Measurements from ENCODE around the gene MUC7. TPM values are rescaled to one million over a fixed set of nuclear protein-coding genes. Genes with fewer than 3 reads are reported as not detected.
A peak's percentile ranks its signal among the peaks of the same experiment; 100 is the strongest.
"Not testable (repeated sequence)": the region's sequence is repeated elsewhere in the genome, so short reads cannot be mapped to it uniquely, and the experiment has no call there.

MUC7 gene
- total RNA-seq, 6 experiments from 2014 or later: not detected

DNA sequence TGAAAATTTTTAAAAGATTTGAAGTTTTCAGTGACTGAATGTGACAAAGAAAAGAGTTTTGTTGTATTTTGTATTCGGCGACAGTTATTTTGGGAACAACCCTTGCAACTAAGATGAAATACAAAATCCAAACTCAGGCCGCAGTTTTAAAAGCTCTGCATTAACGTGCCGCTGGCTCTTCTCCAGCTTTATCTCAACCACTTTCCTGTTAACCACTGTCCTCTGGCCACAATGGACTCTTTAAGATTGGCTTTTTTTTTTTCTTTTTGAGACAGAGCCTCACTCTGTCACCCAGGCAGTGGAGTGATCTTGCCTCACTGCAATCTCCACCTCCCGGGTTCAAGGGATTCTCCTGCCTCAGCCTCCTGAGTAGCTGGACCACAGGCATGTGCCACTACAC lies 24.2 kb downstream of the MUC7 start:
- H3K36me3 Mint-ChIP-seq (ENCODE audit: low read depth): no peaks in the 10 kb centered on the region
- no peaks in the 10 kb centered on the region for H3K4me1 Mint-ChIP-seq (ENCODE audit: low read depth)
- H3K27ac Mint-ChIP-seq: no peak overlapping the region
- H3K27me3 Mint-ChIP-seq (ENCODE audit: insufficient read depth): no peaks in the 10 kb centered on the region
- no peak for DNase-seq
- H3K9me3 Mint-ChIP-seq: no peaks in the 10 kb centered on the region; the same call in 1 of the 2 replicates
- no peak overlapping the region for H3K4me3 Mint-ChIP-seq
- TF ChIP-seq, protein P1, sequence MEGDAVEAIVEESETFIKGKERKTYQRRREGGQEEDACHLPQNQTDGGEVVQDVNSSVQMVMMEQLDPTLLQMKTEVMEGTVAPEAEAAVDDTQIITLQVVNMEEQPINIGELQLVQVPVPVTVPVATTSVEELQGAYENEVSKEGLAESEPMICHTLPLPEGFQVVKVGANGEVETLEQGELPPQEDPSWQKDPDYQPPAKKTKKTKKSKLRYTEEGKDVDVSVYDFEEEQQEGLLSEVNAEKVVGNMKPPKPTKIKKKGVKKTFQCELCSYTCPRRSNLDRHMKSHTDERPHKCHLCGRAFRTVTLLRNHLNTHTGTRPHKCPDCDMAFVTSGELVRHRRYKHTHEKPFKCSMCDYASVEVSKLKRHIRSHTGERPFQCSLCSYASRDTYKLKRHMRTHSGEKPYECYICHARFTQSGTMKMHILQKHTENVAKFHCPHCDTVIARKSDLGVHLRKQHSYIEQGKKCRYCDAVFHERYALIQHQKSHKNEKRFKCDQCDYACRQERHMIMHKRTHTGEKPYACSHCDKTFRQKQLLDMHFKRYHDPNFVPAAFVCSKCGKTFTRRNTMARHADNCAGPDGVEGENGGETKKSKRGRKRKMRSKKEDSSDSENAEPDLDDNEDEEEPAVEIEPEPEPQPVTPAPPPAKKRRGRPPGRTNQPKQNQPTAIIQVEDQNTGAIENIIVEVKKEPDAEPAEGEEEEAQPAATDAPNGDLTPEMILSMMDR (IDR thresholded peaks at IDR 0.05): no peak

DNA sequence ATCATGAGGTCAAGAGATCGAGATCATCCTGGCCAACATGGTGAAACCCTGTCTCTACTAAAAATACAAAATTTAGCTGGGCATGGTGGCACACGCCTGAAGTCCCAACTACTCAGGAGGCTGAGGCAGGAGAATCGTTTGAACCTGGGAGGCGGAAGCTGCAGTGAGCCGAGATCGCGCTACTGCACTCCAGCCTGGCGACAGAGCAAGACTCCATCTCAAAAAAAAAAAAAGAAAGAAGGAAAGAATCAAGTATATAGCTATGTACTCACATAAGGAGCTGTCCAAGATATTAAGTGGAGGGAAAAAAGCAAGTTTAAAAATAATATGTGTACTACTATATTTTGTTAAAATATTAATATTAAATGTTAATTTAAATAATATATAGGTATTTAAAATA lies 29.8 kb downstream of the MUC7 start:
- DNase-seq; H3K27ac Mint-ChIP-seq; H3K4me3 Mint-ChIP-seq; H3K9me3 Mint-ChIP-seq; H3K4me1 Mint-ChIP-seq (ENCODE audit: low read depth); H3K27me3 Mint-ChIP-seq (ENCODE audit: insufficient read depth); H3K36me3 Mint-ChIP-seq (ENCODE audit: low read depth): not testable (repeated sequence)

DNA sequence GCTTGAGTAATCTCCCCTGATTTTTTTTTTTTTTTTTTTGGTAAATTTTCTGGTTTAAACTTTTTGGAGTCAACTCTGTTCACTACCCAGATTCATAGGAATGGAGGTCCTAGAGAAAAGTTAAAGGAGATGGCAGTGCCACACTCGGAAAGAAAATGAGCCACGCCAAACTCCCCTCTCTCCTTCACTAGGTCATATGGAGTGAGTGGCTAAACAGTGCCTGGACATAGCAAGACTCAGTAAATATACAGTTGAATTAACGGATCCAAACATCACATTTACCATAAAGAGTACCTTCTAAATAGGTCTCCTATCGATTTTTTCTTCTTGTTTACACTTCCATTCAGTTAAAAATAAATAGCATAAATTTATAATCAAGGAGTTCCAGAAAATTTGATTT lies 32.7 kb downstream of the MUC7 start:
- Mint-ChIP-seq H3K27ac (no peak overlapping the region), H3K9me3 (no peaks in the 10 kb centered on the region), H3K4me3 (no peak overlapping the region), H3K36me3 (ENCODE audit: low read depth) (no peaks in the 10 kb centered on the region), H3K27me3 (ENCODE audit: insufficient read depth) (no peaks in the 10 kb centered on the region), H3K4me1 (ENCODE audit: low read depth) (no peaks in the 10 kb centered on the region)
- no peak for DNase-seq
- TF ChIP-seq, protein P1 (IDR thresholded peaks at IDR 0.05): no peak

DNA sequence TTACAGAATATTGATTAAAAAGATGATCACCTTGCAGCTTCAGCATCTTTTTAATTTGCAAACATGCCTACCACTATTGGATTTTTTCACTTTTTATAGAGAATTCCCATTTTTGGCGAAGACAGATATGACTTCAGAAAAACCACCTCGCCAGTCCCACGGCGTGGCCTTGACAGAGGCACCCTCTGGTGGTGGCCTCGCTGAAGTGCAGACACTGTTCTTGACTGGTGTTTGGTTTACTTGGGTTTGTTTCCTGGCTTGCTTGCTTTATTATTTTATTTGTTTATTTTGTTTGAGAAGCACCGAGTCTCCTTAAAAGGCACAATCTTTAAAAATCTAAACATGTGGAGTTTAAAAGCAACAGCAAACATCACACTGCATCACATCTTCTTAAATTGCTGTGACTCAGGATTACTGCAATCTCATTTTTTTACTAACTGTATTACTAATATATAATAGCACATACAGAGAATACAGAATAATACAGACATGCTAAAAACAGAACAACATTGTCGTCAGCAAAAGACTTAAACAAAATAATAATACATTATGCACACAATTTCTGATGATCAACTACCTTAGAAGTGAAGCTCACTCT lies 33.3 kb downstream of the MUC7 start:
- Mint-ChIP-seq H3K27ac (no peak overlapping the region), H3K9me3 (no peaks in the 10 kb centered on the region), H3K4me1 (ENCODE audit: low read depth) (no peaks in the 10 kb centered on the region), H3K36me3 (ENCODE audit: low read depth) (no peaks in the 10 kb centered on the region), H3K4me3 (no peak overlapping the region), H3K27me3 (ENCODE audit: insufficient read depth) (no peaks in the 10 kb centered on the region)
- peak; percentile 23 for DNase-seq
- TF ChIP-seq, protein P1 (IDR thresholded peaks at IDR 0.05): peak; percentile 95

DNA sequence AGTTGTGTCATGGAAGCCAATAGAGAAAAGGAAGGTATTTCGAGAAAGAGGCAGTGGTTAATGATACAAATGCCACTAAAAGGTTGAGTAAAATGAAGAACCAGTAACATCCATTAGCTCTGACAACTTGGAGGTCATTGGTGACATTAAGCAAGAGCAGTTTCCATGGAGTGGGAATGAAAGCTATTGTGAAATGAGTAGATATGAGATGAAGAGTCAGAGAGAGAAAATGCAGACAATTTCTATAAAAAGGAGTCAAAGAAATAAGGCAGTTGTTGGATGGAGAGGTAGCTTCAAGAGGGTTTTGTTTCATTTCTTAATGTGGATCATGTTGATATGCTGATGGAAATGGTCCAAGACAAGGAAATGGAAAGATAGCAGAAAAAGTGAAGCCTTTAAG lies 36.8 kb downstream of the MUC7 start:
- TF ChIP-seq, protein P1 (IDR thresholded peaks at IDR 0.05): no peak
- H3K27ac Mint-ChIP-seq: no peak overlapping the region
- no peaks in the 10 kb centered on the region for H3K4me1 Mint-ChIP-seq (ENCODE audit: low read depth)
- H3K9me3 Mint-ChIP-seq: no peaks in the 10 kb centered on the region
- H3K27me3 Mint-ChIP-seq (ENCODE audit: insufficient read depth): no peaks in the 10 kb centered on the region
- H3K4me3 Mint-ChIP-seq: no peak overlapping the region
- H3K36me3 Mint-ChIP-seq (ENCODE audit: low read depth): no peaks in the 10 kb centered on the region
- DNase-seq: no peak

DNA sequence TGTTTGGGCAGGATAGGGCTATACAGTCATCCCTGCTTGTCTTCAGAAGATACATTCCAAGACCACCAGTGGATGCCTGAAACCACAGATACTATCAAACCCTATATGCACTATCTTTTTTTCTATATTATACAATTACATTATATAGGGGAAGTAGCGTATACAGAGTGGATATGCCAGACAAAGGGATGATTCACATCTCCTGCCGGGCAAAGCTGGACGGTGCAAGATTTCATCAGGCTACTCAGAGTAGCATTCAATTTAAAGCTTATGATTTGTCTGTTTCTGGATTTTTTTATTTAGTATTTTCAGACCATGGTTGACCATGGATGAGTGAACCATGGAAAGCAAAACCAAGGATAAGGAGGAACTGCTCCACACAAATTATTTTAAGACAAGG lies 39.4 kb downstream of the MUC7 start:
- no peaks in the 10 kb centered on the region for H3K9me3 Mint-ChIP-seq
- H3K4me1 Mint-ChIP-seq (ENCODE audit: low read depth): no peaks in the 10 kb centered on the region
- no peaks in the 10 kb centered on the region for H3K36me3 Mint-ChIP-seq (ENCODE audit: low read depth)
- no peak overlapping the region for H3K27ac Mint-ChIP-seq
- no peaks in the 10 kb centered on the region for H3K27me3 Mint-ChIP-seq (ENCODE audit: insufficient read depth)
- no peak overlapping the region for H3K4me3 Mint-ChIP-seq
- TF ChIP-seq, protein P1 (IDR thresholded peaks at IDR 0.05): no peak
- DNase-seq: no peak
